ENCODE measurements around the gene HHIPL2.
"Not testable (repeated sequence)": the region's sequence is repeated elsewhere in the genome, so short reads cannot be mapped to it uniquely, and the experiment has no call there.

HHIPL2 gene

GRCh38 chr1:222522105-222522915 is 25.6 kb downstream of the HHIPL2 start:
- no peaks in the 10 kb centered on the region for H3K4me1 ChIP-seq (ENCODE audit: control insufficient read depth, insufficient read depth, low read length, poor library complexity, severe bottlenecking)
- no peak overlapping the region for H3K27ac ChIP-seq (ENCODE audit: insufficient read depth, low read length, poor library complexity, severe bottlenecking)
- no peaks in the 10 kb centered on the region for H3K36me3 ChIP-seq (ENCODE audit: control insufficient read depth, insufficient read depth, low read length)
- H3K4me3 ChIP-seq (ENCODE audit: insufficient read depth, low read depth, low read length, poor library complexity, severe bottlenecking), result no peak overlapping the region
- no peak for DNase-seq
- no peaks in the 10 kb centered on the region for H3K9me3 ChIP-seq (ENCODE audit: control insufficient read depth, low read length)
- no peaks in the 10 kb centered on the region for H3K27me3 ChIP-seq (replicated peaks; ENCODE audit: control insufficient read depth, insufficient read depth, low read length, poor library complexity, severe bottlenecking)

GRCh38 chr1:222521299-222522104 is 26.4 kb downstream of the HHIPL2 start:
- Histone ChIP-seq H3K9me3 (ENCODE audit: control insufficient read depth, low read length) (no peaks in the 10 kb centered on the region), H3K4me3 (ENCODE audit: insufficient read depth, low read depth, low read length, poor library complexity, severe bottlenecking) (no peak overlapping the region), H3K27me3 (replicated peaks; ENCODE audit: control insufficient read depth, insufficient read depth, low read length, poor library complexity, severe bottlenecking) (no peaks in the 10 kb centered on the region), H3K4me1 (ENCODE audit: control insufficient read depth, insufficient read depth, low read length, poor library complexity, severe bottlenecking) (no peaks in the 10 kb centered on the region), H3K27ac (ENCODE audit: insufficient read depth, low read length, poor library complexity, severe bottlenecking) (no peak overlapping the region), H3K36me3 (ENCODE audit: control insufficient read depth, insufficient read depth, low read length) (no peaks in the 10 kb centered on the region)
- DNase-seq, result no peak

- not testable (repeated sequence) for H3K27ac ChIP-seq (ENCODE audit: insufficient read depth, low read length, poor library complexity, severe bottlenecking); H3K4me3 ChIP-seq (ENCODE audit: insufficient read depth, low read depth, low read length, poor library complexity, severe bottlenecking); DNase-seq; H3K36me3 ChIP-seq (ENCODE audit: control insufficient read depth, insufficient read depth, low read length); H3K27me3 ChIP-seq (replicated peaks; ENCODE audit: control insufficient read depth, insufficient read depth, low read length, poor library complexity, severe bottlenecking); H3K4me1 ChIP-seq (ENCODE audit: control insufficient read depth, insufficient read depth, low read length, poor library complexity, severe bottlenecking); H3K9me3 ChIP-seq (ENCODE audit: control insufficient read depth, low read length)
Measured at GRCh38 chr1:222489496-222489895, 58.4 kb downstream of the HHIPL2 start.

DNA sequence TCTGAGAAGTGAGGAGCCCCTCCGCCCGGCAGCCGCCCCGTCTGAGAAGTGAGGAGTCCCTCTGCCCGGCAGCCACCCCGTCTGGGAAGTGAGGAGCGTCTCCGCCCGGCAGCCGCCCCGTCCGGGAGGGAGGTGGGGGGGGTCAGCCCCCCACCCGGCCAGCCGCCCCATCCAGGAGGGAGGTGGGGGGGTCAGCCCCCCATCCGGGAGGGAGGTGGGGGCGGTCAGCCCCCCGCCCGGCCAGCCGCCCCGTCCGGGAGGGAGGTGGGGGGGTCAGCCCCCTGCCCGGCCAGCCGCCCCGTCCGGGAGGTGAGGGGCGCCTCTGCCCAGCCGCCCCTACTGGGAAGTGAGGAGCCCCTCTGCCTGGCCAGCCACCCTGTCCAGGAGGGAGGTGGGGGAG is 60.1 kb downstream of the HHIPL2 start:
- H3K27ac ChIP-seq (ENCODE audit: insufficient read depth, low read length, poor library complexity, severe bottlenecking); H3K4me3 ChIP-seq (ENCODE audit: insufficient read depth, low read depth, low read length, poor library complexity, severe bottlenecking); H3K9me3 ChIP-seq (ENCODE audit: control insufficient read depth, low read length); H3K4me1 ChIP-seq (ENCODE audit: control insufficient read depth, insufficient read depth, low read length, poor library complexity, severe bottlenecking); H3K27me3 ChIP-seq (replicated peaks; ENCODE audit: control insufficient read depth, insufficient read depth, low read length, poor library complexity, severe bottlenecking); DNase-seq; H3K36me3 ChIP-seq (ENCODE audit: control insufficient read depth, insufficient read depth, low read length): not testable (repeated sequence)

GRCh38 chr1:222484005-222484404 is 63.9 kb downstream of the HHIPL2 start:
- H3K4me1 ChIP-seq (ENCODE audit: control insufficient read depth, insufficient read depth, low read length, poor library complexity, severe bottlenecking); H3K36me3 ChIP-seq (ENCODE audit: control insufficient read depth, insufficient read depth, low read length); H3K27me3 ChIP-seq (replicated peaks; ENCODE audit: control insufficient read depth, insufficient read depth, low read length, poor library complexity, severe bottlenecking); H3K9me3 ChIP-seq (ENCODE audit: control insufficient read depth, low read length); DNase-seq; H3K27ac ChIP-seq (ENCODE audit: insufficient read depth, low read length, poor library complexity, severe bottlenecking); H3K4me3 ChIP-seq (ENCODE audit: insufficient read depth, low read depth, low read length, poor library complexity, severe bottlenecking): not testable (repeated sequence)

DNA sequence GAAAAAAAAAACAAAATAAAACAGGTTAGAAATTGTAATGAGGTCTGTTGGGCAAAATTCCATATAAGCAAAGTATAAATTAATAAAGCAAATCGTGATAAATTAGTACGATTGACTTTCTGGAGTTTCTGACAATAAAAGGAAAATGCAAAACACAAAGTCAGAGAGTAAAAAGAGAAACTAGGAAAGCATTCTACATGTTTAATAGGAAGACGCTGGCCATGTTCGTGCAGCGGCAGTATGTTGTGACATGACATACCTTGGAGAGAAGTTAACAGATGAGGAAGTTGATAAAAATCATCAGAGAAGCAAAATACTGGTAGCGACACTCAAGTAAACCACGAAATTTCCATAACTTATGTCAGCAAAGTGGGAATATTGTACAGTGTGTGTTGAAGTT is 68.3 kb downstream of the HHIPL2 start:
- not testable (repeated sequence) for H3K27me3 ChIP-seq (replicated peaks; ENCODE audit: control insufficient read depth, insufficient read depth, low read length, poor library complexity, severe bottlenecking); H3K9me3 ChIP-seq (ENCODE audit: control insufficient read depth, low read length); H3K36me3 ChIP-seq (ENCODE audit: control insufficient read depth, insufficient read depth, low read length); H3K27ac ChIP-seq (ENCODE audit: insufficient read depth, low read length, poor library complexity, severe bottlenecking); H3K4me1 ChIP-seq (ENCODE audit: control insufficient read depth, insufficient read depth, low read length, poor library complexity, severe bottlenecking); H3K4me3 ChIP-seq (ENCODE audit: insufficient read depth, low read depth, low read length, poor library complexity, severe bottlenecking); DNase-seq

DNA sequence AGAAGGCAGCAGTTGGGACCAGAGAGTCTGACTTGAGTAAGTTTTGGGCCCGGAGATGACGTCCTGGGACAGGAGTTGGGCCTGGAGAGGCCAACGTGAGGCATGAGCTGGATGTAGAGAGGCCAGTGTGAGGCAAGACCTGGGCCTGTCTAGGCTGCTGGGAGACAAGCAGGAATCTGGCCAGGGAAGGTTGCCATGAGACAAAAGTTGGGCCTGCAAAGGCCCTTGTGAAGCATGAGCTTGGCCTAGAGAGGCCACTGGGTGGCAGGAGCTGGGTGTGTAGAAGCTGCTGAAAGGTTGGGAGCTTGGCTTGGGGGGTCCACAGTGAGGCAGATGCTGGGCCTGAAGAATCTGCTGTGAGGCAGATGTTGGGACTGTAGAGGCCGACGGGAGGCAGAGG is 71.5 kb downstream of the HHIPL2 start:
- H3K9me3 ChIP-seq (ENCODE audit: control insufficient read depth, low read length); H3K27me3 ChIP-seq (replicated peaks; ENCODE audit: control insufficient read depth, insufficient read depth, low read length, poor library complexity, severe bottlenecking); H3K4me3 ChIP-seq (ENCODE audit: insufficient read depth, low read depth, low read length, poor library complexity, severe bottlenecking); DNase-seq; H3K27ac ChIP-seq (ENCODE audit: insufficient read depth, low read length, poor library complexity, severe bottlenecking); H3K36me3 ChIP-seq (ENCODE audit: control insufficient read depth, insufficient read depth, low read length); H3K4me1 ChIP-seq (ENCODE audit: control insufficient read depth, insufficient read depth, low read length, poor library complexity, severe bottlenecking): not testable (repeated sequence)

DNA sequence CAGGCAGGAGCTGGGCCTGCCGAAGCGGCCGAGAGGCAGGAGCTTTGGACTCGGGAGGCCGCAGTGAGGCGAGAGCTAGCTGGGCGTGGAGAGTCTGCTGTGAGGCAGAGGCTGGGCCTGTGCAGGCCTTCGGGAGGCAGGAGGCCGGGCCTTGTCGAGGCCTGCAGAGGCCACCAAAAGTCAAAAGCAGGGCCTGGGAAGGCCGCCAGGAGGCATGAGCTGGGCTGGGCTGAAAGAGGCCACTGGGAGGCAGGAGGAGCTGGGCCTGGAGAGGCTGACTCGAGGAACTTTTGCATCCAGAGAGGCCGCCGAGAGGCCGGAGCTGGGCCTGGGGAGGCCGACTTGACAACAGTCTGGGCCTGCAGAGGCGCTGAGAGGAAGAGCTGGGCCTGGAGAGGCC is 74.2 kb downstream of the HHIPL2 start:
- not testable (repeated sequence) for H3K27me3 ChIP-seq (replicated peaks; ENCODE audit: control insufficient read depth, insufficient read depth, low read length, poor library complexity, severe bottlenecking); H3K9me3 ChIP-seq (ENCODE audit: control insufficient read depth, low read length); H3K4me1 ChIP-seq (ENCODE audit: control insufficient read depth, insufficient read depth, low read length, poor library complexity, severe bottlenecking); H3K36me3 ChIP-seq (ENCODE audit: control insufficient read depth, insufficient read depth, low read length); DNase-seq; H3K4me3 ChIP-seq (ENCODE audit: insufficient read depth, low read depth, low read length, poor library complexity, severe bottlenecking); H3K27ac ChIP-seq (ENCODE audit: insufficient read depth, low read length, poor library complexity, severe bottlenecking)

DNA sequence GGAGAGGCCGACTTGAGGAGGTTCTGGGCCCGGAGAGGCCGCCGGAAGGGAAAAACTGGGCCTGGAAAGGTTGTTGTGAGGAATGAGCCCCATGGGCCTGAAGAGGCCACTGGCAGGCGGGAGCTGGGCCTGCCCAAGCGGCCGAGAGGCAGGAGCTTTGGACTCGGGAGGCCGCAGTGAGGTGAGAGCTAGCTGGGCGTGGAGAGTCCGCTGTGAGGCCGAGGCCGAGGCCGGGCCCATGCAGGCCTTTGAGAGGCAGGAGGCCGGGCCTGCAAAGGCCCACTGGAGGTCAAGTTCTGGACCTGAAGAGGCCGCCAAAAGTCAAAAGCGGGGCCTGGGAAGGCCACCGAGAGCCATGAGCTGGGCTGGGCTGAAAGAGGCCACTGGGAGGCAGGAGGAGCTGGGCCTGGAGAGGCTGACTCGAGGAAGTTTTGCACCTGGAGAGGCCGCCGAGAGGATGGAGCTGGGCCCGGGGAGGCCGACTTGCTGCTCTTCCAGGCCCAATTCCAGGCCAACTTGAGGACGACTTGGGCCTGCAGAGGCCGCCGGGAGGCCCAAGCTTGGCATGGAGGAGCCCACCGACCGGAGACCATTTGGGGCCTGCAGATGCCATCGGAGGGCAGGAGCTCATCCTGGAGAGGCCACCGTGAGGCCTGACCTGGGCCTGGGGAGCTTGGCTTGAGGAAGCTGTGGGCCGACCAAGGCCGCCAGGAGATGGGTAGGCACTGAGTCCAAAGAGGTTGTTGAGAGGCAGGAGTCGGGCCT is 74.9 kb downstream of the HHIPL2 start:
- not testable (repeated sequence) for DNase-seq; H3K36me3 ChIP-seq (ENCODE audit: control insufficient read depth, insufficient read depth, low read length); H3K4me1 ChIP-seq (ENCODE audit: control insufficient read depth, insufficient read depth, low read length, poor library complexity, severe bottlenecking); H3K27ac ChIP-seq (ENCODE audit: insufficient read depth, low read length, poor library complexity, severe bottlenecking); H3K27me3 ChIP-seq (replicated peaks; ENCODE audit: control insufficient read depth, insufficient read depth, low read length, poor library complexity, severe bottlenecking); H3K4me3 ChIP-seq (ENCODE audit: insufficient read depth, low read depth, low read length, poor library complexity, severe bottlenecking); H3K9me3 ChIP-seq (ENCODE audit: control insufficient read depth, low read length)
